GM12875 (cell line): ENCODE measurements around the gene HNRNPUL2.

Experiments
- H3K4me3 ChIP-seq: one replicate; pipeline ENCODE4 v1.5.1; 2011; ENCODE audit warnings: low read depth, low read length, control low read depth
- TF ChIP-seq, protein P1 (sequence below): IDR thresholded peaks from 2 replicates; pipeline ENCODE4 v1.5.1; 2011; ENCODE audit warnings: low read depth, mild to moderate bottlenecking, control low read depth, inconsistent platforms, low read length, moderate library complexity, borderline replicate concordance; ENCODE audit not compliant: insufficient read depth

HNRNPUL2 gene

GRCh38 chr11:62689421-62690183 is 37.7 kb downstream of the HNRNPUL2 start, which contains the start of gene LRRN4CL:
LRRN4CL (minus strand) TSS chr11:62689530; CDS start chr11:62688508, 1,022 bp downstream.
- no peak within 1 kb of the TSS for H3K4me3 ChIP-seq
- TF ChIP-seq, protein P1, sequence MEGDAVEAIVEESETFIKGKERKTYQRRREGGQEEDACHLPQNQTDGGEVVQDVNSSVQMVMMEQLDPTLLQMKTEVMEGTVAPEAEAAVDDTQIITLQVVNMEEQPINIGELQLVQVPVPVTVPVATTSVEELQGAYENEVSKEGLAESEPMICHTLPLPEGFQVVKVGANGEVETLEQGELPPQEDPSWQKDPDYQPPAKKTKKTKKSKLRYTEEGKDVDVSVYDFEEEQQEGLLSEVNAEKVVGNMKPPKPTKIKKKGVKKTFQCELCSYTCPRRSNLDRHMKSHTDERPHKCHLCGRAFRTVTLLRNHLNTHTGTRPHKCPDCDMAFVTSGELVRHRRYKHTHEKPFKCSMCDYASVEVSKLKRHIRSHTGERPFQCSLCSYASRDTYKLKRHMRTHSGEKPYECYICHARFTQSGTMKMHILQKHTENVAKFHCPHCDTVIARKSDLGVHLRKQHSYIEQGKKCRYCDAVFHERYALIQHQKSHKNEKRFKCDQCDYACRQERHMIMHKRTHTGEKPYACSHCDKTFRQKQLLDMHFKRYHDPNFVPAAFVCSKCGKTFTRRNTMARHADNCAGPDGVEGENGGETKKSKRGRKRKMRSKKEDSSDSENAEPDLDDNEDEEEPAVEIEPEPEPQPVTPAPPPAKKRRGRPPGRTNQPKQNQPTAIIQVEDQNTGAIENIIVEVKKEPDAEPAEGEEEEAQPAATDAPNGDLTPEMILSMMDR: no peak

GRCh38 chr11:62688491-62688890 is 38.8 kb downstream of the HNRNPUL2 start:
- TF ChIP-seq, protein P1: no peak
- no peak overlapping the region for H3K4me3 ChIP-seq

DNA sequence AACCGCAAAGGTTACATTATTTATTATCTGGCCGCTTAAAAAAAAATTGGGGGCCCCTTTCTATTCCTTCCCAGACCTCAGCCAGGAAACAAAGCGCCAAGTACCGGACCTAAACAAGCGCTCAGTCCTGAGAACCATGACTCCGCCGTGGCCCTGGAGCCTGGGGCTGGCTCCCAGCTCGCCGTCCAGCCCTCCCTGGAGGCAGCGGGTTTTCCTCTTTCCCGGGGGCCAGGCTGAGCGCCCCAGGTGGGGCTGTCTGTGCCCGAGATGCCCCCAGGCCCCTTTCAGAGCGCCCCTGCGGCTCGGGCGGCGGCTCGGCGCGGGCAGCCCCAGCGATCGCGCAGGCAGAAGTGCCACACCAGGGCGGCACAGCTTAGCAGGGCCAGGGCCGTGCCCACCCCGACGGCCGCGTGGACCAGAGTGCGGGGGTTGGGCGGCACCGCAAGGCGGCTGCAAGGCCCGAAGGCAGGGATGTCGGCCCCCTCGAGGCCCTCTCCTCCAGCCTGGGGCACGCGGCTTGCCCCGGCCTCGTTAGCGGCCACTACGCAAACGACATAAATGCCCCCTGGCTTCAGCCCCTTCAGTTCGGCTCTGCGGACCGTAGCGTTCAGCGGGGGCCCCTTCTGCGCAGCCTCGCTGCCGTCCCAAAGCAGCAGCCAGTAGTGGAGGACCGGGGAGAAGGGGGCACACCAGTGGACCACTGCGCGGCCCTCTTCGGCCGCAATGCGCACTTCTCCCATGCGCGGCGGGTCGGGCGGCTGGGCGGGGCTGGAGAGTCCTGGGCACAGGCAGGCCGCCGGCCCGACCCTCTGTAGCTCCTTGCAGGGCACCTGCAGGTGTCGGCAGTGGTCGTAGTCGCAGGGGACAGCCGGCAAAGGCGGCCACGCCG is 39.5 kb downstream of the HNRNPUL2 start:
- H3K4me3 ChIP-seq: no peak overlapping the region
- TF ChIP-seq, protein P1: no peak

- TF ChIP-seq, protein P1: no peak
- no peak overlapping the region for H3K4me3 ChIP-seq
Observed at GRCh38 chr11:62682518-62682917, 44.7 kb downstream of the HNRNPUL2 start.

GRCh38 chr11:62680825-62681240 is 46.4 kb downstream of the HNRNPUL2 start:
- H3K4me3 ChIP-seq: no peak overlapping the region
- TF ChIP-seq, protein P1: peak; percentile 60

DNA sequence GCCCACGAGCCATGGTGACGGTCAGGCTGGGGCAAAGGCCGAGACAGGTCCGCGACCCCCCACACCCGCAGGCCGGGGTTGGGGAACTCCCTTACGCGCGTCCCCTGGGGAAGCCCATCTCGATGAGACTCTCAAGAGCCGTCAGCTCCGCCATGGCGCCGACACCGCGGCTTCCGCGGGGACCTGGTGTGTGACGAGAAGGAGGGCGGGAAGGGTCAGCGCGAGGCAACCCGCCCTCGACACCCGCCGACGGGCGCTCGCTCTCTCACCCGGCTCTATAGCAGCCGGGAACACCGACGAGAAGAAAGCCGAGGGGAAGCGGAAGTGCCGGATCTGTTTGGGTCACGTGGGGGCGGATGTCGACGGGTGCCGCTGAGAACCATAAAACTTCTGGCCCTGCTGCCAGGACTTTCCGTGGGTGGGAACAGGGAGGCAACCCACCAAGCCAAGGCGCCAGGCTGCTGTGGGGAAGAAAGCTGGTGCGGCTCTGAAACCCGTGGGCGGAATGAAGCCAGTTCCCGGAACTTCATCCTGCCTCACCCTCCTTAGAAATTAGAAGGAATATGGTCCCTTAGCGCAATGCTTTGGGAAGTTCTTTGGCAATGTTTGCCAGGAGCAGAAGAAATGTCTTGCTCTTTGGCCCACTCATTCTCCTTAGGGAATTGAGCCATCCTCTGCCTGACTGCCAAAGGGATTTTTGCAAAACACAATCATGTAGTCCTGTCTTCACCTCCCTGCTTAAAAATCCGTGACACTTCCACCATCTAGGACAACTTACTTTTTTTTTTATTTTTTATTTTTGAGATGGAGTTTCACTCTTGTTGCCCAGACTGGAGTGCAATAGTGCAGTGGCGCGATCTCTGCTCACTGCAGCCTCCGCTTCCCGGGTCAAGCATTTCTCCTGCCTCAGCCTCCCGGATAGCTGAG is 48.2 kb downstream of the HNRNPUL2 start, which contains the start of gene UBXN1:
Gene UBXN1, minus strand, starts transcription at position 304 of the 927 bp plus-strand sequence. Its CDS starts 150 bp downstream, at position 154.
- H3K4me3 ChIP-seq: peak within 1 kb of the TSS; percentile 86
- TF ChIP-seq, protein P1: no peak
